ENCODE data around the gene AKAP6.

The AKAP6 gene

DNA sequence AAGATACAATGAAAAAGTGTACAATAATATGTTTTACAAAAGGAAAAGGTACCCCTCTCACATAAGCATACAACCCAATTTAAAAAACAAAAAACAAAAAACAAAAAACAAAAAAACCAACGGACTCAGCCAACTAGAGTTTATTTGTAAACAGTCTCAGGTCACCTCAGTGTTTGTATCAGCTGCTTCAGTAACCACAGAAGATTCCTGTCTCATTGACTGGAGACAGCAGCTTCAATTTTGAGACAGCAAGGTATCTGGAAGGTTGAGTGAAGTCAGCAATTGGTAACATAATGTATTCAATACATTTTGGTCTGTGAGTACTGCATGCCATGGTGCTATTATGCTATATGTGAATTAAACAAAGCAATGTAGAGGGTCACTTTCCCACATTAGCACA is 201.7 kb downstream of the AKAP6 start:
- no peaks in the 10 kb centered on the region for H3K9me3 ChIP-seq (ENCODE audit: control insufficient read depth, insufficient read depth, low read length)
- no peak overlapping the region for H3K9ac ChIP-seq (ENCODE audit: low read depth, low read length)
- no peaks in the 10 kb centered on the region for H3K36me3 ChIP-seq (ENCODE audit: insufficient read depth, low read length)
- H3K4me1 ChIP-seq (ENCODE audit: insufficient read depth, low read length): no peaks in the 10 kb centered on the region

DNA sequence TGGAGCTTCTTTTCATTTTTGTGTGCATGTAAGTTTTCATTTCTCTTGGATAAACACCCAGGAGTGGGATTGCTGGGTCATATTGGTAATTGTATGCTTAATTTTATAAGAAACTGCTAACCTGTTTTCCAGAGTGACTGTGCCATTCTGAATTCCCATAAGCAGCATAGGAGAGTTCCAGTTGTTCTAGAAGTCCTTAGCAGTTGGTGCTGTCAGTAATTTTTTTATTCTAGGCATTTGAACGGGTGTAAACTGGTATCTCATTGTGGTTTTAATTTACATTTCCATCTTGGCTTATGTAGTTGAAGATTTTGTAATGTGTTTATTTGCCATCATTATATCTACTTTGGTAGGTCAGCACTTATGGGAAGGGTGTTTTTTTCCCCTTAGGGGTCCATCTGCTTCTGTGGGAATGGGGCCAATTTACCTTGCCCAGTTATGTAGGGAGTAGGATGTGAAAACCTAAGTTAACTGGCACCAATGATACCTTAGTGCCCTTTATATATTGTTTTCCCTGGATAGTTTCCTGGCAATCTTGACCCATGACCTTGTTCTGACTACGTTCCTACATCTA is 202.9 kb downstream of the AKAP6 start:
- no peaks in the 10 kb centered on the region for H3K36me3 ChIP-seq (ENCODE audit: insufficient read depth, low read length)
- H3K9me3 ChIP-seq (ENCODE audit: control insufficient read depth, insufficient read depth, low read length): no peaks in the 10 kb centered on the region
- H3K4me1 ChIP-seq (ENCODE audit: insufficient read depth, low read length): no peaks in the 10 kb centered on the region
- H3K9ac ChIP-seq (ENCODE audit: low read depth, low read length): no peak overlapping the region

DNA sequence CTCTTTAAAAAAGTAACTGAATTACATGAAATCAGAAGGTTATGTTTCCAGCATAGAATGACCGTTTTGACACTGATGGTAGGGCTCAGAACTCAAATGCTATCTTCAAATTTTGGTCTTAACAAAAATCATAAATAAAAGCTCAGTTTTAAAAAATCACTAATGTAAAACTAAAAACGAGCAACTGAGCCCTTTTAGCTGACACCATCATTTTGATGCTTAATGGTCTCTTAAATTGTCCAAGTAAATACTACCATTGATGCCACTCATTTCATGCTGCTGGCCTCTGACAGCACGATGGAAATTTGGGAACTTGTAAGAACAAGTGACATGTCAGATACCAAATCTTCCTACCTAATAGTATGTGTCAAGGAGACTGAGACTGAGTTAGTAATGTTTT is 205.0 kb downstream of the AKAP6 start:
- Histone ChIP-seq H3K4me1 (ENCODE audit: insufficient read depth, low read length) (no peaks in the 10 kb centered on the region), H3K36me3 (ENCODE audit: insufficient read depth, low read length) (no peaks in the 10 kb centered on the region), H3K9me3 (ENCODE audit: control insufficient read depth, insufficient read depth, low read length) (no peaks in the 10 kb centered on the region), H3K9ac (ENCODE audit: low read depth, low read length) (no peak overlapping the region)

DNA sequence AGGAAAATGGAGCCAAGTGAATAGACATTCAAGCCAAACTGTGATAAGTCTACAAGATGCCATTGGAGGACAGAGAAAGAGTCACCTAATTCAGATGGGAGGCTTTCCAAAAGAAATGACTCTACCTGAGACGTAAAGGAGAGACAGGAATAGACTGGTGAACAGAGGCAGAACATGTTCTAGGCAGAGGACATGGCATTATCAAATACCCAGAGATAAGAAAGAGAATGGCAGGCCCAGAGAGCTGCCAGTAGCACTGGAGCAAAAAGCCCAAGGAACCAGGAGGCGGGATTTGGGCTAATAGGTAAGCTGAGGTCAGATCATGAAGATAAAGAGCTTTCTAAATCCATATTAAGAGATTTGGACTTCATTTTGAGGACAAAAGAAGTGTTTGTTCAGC is 207.1 kb downstream of the AKAP6 start:
- no peaks in the 10 kb centered on the region for H3K9me3 ChIP-seq (ENCODE audit: control insufficient read depth, insufficient read depth, low read length)
- H3K4me1 ChIP-seq (ENCODE audit: insufficient read depth, low read length): no peaks in the 10 kb centered on the region
- H3K9ac ChIP-seq (ENCODE audit: low read depth, low read length): no peak overlapping the region
- H3K36me3 ChIP-seq (ENCODE audit: insufficient read depth, low read length): no peaks in the 10 kb centered on the region

GRCh38 chr14:32537166-32537565 is 208.1 kb downstream of the AKAP6 start:
- H3K9ac ChIP-seq (ENCODE audit: low read depth, low read length): no peak overlapping the region
- H3K4me1 ChIP-seq (ENCODE audit: insufficient read depth, low read length): no peaks in the 10 kb centered on the region
- no peaks in the 10 kb centered on the region for H3K9me3 ChIP-seq (ENCODE audit: control insufficient read depth, insufficient read depth, low read length)
- no peaks in the 10 kb centered on the region for H3K36me3 ChIP-seq (ENCODE audit: insufficient read depth, low read length)

DNA sequence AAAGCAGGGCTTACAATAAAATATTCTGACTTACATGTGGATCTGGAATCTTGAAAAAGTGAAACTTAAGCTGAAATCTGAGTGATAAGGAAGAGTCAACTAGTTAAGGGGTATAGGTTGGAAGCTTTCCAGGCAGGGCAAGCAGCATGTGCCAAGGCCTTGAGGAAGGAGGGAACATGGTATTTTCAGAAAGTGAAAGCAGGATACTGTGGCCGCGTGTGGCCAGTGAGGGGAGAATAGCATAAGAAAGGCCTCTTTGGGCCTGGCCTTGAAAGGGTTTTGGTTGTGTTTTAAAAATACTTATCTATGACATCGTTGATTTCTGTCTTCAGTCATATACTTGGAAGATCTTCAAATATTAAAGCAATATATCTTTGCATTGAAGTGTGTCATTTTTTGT is 213.4 kb downstream of the AKAP6 start:
- Histone ChIP-seq H3K9ac (ENCODE audit: low read depth, low read length) (no peak overlapping the region), H3K9me3 (ENCODE audit: control insufficient read depth, insufficient read depth, low read length) (no peaks in the 10 kb centered on the region), H3K36me3 (ENCODE audit: insufficient read depth, low read length) (no peaks in the 10 kb centered on the region), H3K4me1 (ENCODE audit: insufficient read depth, low read length) (no peaks in the 10 kb centered on the region; the same call in 1 of the 2 replicates)

- Histone ChIP-seq H3K9ac (ENCODE audit: low read depth, low read length) (no peak overlapping the region), H3K36me3 (ENCODE audit: insufficient read depth, low read length) (no peaks in the 10 kb centered on the region), H3K9me3 (ENCODE audit: control insufficient read depth, insufficient read depth, low read length) (no peaks in the 10 kb centered on the region), H3K4me1 (ENCODE audit: insufficient read depth, low read length) (no peaks in the 10 kb centered on the region; the same call in 1 of the 2 replicates)
These were observed 216.0 kb downstream of the AKAP6 start for GRCh38 chr14:32545095-32545494.

DNA sequence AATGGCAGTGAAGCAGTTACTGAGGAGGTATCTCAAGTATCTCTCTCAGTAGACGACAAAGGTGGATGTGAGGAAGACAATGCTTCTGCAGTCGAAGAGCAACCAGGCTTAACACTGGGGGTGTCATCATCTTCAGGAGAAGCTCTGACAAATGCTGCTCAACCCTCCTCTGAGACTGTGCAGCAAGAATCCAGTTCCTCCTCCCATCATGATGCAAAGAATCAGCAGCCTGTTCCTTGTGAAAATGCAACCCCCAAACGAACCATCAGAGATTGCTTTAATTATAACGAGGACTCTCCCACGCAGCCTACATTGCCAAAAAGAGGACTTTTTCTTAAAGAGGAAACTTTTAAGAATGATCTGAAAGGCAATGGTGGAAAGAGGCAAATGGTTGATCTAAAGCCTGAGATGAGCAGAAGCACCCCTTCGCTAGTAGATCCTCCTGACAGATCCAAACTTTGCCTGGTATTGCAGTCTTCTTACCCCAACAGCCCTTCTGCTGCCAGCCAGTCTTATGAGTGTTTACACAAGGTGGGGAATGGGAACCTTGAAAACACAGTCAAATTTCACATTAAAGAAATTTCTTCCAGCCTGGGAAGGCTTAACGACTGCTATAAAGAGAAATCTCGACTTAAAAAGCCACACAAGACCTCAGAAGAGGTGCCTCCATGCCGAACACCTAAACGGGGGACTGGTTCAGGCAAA is 216.6 kb downstream of the AKAP6 start:
- Histone ChIP-seq H3K9me3 (ENCODE audit: control insufficient read depth, insufficient read depth, low read length) (no peaks in the 10 kb centered on the region), H3K4me1 (ENCODE audit: insufficient read depth, low read length) (no peaks in the 10 kb centered on the region; the same call in 1 of the 2 replicates), H3K36me3 (ENCODE audit: insufficient read depth, low read length) (no peaks in the 10 kb centered on the region), H3K9ac (ENCODE audit: low read depth, low read length) (no peak overlapping the region)

- Histone ChIP-seq H3K9ac (ENCODE audit: low read depth, low read length) (no peak overlapping the region), H3K9me3 (ENCODE audit: control insufficient read depth, insufficient read depth, low read length) (no peaks in the 10 kb centered on the region), H3K4me1 (ENCODE audit: insufficient read depth, low read length) (no peaks in the 10 kb centered on the region; the same call in 1 of the 2 replicates), H3K36me3 (ENCODE audit: insufficient read depth, low read length) (no peaks in the 10 kb centered on the region)
These were observed 217.1 kb downstream of the AKAP6 start for GRCh38 chr14:32546246-32546645.

DNA sequence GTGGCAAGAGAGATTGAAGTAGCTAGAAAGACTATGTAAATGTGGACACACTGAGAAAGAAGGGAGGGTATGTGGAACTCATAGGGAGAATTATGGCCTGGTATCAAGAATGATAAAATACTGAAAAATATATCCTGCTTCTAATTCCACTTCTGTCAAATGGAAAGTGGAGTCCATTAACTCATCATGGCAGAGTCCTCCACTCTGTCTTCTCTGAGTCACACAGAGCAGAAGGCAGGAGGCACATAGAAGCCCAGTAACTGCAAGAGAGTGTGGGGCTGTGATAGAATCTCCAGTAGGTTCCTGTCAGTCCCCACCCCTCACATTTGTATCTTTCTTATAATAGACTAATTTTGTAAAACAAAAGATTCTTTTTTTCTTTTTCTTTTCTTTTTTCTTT is 223.7 kb downstream of the AKAP6 start:
- Histone ChIP-seq H3K9me3 (ENCODE audit: control insufficient read depth, insufficient read depth, low read length) (no peaks in the 10 kb centered on the region), H3K4me1 (ENCODE audit: insufficient read depth, low read length) (no peaks in the 10 kb centered on the region), H3K36me3 (ENCODE audit: insufficient read depth, low read length) (no peaks in the 10 kb centered on the region), H3K9ac (ENCODE audit: low read depth, low read length) (no peak overlapping the region)

DNA sequence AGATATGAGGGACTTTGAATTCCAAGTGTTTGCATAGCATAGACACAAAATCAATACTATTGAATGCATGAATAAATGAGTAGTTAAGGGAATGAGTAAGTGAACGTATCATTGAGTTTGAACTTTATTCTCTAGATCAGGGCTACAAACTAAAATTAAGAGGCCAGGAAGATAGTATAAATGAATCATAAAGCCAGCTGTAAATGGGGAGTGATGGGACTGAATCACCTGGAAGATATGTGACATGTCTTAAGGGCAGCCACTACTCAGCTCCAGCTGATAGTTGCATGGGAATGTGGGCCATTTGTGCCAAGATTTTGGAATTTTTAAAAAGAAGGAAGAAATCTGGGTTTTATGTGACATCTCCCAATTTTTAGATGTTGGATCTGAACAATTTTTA is 229.9 kb downstream of the AKAP6 start:
- H3K36me3 ChIP-seq (ENCODE audit: insufficient read depth, low read length): no peaks in the 10 kb centered on the region
- H3K9ac ChIP-seq (ENCODE audit: low read depth, low read length): no peak overlapping the region
- no peaks in the 10 kb centered on the region for H3K9me3 ChIP-seq (ENCODE audit: control insufficient read depth, insufficient read depth, low read length)
- H3K4me1 ChIP-seq (ENCODE audit: insufficient read depth, low read length): peaks cover 5% of the 10 kb centered on the region; the same call in 1 of the 2 replicates

DNA sequence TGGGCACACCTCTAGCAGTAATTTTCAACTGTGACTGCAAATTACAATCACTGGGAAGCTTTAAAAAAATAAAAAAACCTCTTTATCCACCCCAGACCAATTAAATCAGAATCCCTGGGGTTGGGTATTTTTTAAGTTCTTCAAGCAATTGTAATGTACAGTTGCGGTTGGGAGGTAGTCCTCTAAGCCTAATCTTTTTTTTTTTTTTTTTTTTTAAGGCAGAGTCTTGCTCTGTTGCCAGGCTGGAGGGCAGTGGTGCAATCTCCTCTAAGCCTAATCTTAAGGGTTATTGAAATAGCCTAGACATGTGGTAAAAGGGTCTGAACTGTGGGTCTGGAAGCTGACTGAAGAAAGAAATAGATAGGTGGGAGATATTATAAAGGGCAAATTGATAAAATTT is 230.5 kb downstream of the AKAP6 start:
- no peaks in the 10 kb centered on the region for H3K36me3 ChIP-seq (ENCODE audit: insufficient read depth, low read length)
- no peaks in the 10 kb centered on the region for H3K9me3 ChIP-seq (ENCODE audit: control insufficient read depth, insufficient read depth, low read length)
- no peak overlapping the region for H3K9ac ChIP-seq (ENCODE audit: low read depth, low read length)
- H3K4me1 ChIP-seq (ENCODE audit: insufficient read depth, low read length): peaks cover 5% of the 10 kb centered on the region; the same call in 1 of the 2 replicates

DNA sequence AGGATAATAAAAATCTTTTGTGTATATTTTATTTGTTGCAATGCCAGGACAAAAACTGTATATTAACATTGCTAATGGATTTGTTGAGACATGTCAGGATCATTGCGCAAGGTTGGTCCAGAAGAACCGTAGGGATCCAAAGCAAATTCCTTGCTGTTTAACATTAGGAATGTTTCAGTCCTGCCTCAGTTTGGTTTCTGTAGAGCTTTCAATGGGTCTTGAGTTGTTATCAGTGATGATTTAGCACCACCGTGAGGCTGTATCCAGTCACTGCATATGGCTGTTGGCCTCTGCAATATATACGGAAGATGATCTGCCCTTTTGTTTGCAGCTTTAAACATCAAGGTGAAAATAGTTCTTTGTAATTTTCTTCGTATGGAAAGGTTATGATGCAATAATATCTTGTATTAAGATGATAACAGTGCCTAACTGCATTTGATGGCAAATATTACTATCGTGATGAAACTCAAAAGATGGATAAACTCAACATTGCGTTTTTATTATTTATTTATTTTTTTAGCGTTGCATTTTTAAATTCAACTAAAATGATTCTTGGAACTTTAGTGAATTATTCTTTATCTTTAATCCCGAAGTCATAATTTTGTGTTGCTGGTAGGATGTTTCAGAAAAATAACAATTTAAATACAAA is 231.2 kb downstream of the AKAP6 start:
- no peaks in the 10 kb centered on the region for H3K9me3 ChIP-seq (ENCODE audit: control insufficient read depth, insufficient read depth, low read length)
- no peaks in the 10 kb centered on the region for H3K36me3 ChIP-seq (ENCODE audit: insufficient read depth, low read length)
- peaks cover 5% of the 10 kb centered on the region; the same call in 1 of the 2 replicates for H3K4me1 ChIP-seq (ENCODE audit: insufficient read depth, low read length)
- no peak overlapping the region for H3K9ac ChIP-seq (ENCODE audit: low read depth, low read length)

DNA sequence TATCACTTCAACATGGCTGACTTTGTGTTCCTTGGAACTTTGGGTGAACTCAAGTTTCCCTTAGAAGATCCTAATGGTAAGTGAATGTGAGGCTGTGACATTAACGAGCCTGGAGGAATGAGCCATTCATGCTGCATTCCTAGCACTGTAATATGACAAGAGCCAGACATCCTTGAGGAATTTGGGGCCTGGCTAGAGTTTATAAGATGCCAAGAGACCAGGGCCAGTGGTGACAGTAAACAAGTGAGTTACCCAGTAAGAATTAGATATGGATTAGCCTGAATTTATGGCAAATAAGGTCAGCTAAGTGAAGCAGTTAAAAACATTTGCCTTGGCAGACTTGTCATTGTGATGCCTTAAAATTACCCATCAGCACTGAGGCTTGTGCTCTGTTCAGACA is 232.4 kb downstream of the AKAP6 start:
- no peaks in the 10 kb centered on the region for H3K9me3 ChIP-seq (ENCODE audit: control insufficient read depth, insufficient read depth, low read length)
- peaks cover 5% of the 10 kb centered on the region; the same call in 1 of the 2 replicates for H3K4me1 ChIP-seq (ENCODE audit: insufficient read depth, low read length)
- no peak overlapping the region for H3K9ac ChIP-seq (ENCODE audit: low read depth, low read length)
- no peaks in the 10 kb centered on the region for H3K36me3 ChIP-seq (ENCODE audit: insufficient read depth, low read length)

GRCh38 chr14:32564596-32564995 is 235.5 kb downstream of the AKAP6 start:
- Histone ChIP-seq H3K9me3 (ENCODE audit: control insufficient read depth, insufficient read depth, low read length) (no peaks in the 10 kb centered on the region), H3K9ac (ENCODE audit: low read depth, low read length) (no peak overlapping the region)

More at GRCh38 chr14:32564596-32564995, 235.5 kb downstream of the AKAP6 start:
- no peaks in the 10 kb centered on the region for H3K36me3 ChIP-seq (ENCODE audit: insufficient read depth, low read length)
- H3K4me1 ChIP-seq (ENCODE audit: insufficient read depth, low read length): peaks cover 5% of the 10 kb centered on the region; the same call in 1 of the 2 replicates

All from ES-I3 (cell line).